ENCODE results near the gene DIP2A.

GRCh38 chr21:46422636-46423241 lies 36.0 kb upstream of the DIP2A start:
- TF ChIP-seq CTCF (IDR thresholded peaks at IDR 0.05), result no peak
- TF ChIP-seq POLR2AphosphoS5 (IDR thresholded peaks at IDR 0.05; ENCODE audit: low read depth, low read length), result no peak
- no peak for TF ChIP-seq TCF7L2 (IDR thresholded peaks at IDR 0.05; ENCODE audit: low read depth, low read length)
